ENCODE results near the gene VBP1.
"Not testable (repeated sequence)": the region's sequence is repeated elsewhere in the genome, so short reads cannot be mapped to it uniquely, and the experiment has no call there.

VBP1 gene

DNA sequence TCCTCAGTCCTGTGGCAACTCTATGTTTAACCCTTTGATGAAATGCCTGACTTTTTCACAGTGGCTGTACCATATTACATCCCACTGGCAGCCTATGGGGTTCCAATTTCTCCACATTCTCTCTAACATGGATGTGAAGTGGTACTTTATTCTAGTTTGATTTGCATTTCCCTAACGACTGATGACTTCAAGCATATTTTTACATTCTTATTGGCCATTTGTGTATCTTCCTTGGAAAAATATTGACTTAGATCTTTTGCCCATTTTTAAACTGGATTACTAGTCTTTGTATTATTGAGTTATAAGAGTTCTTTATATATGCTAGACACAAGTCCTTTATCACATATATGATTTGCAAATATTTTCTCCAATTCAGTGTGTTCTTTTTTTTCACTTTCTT, 50.2 kb downstream of the VBP1 start:
- no peak for DNase-seq

DNA sequence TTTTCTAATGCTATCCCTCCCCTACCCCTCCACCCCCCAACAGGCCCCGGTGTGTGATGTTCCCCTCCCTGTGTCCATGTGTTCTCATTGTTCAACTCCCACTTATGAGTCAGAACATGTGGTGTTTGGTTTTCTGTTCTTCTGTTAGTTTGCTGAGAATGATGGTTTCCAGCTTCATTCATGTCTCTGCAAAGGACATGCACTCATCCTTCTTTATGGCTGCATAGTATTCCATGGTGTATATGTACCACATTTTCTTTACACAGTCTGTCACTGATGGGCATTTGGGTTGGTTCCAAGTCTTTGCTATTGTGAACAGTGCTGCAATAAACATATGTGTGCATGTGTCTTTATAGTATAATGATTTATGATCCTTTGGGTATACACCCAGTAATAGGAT, 51.7 kb downstream of the VBP1 start:
- DNase-seq, result not testable (repeated sequence)

GRCh38 chrX:155270969-155271368, 54.7 kb downstream of the VBP1 start:
- DNase-seq, result no peak

- DNase-seq, result no peak
Observed at GRCh38 chrX:155279873-155280272, 63.6 kb downstream of the VBP1 start.

Measured in inflammatory macrophage treated with lipopolysaccharide for 4 hours (primary cell).